Measurements from ENCODE around the gene RTKN2.

RTKN2 gene

DNA sequence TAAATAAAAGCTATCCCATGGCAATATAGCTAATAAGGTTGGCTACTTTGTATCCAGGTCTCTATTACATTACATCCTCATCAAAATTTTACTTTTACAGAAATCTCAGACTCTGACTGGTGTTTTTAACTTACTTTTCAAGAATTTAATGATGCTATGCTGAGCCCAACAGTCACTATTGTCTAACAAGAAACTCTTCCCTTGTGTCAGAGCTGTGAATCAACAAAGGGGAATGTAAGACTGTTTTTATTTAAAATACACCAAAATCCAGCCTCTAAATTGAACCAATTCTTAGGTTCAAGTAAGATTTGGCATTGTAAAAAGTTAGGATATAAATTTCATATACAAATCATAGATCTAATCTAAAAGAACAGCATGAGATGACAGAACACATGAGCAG is 7.0 kb downstream of the RTKN2 start:
- DNase-seq (ENCODE audit: low read depth in 2 of 2), result peak in 1 of 2 donors; percentile 61
- no peak overlapping the region for H3K4me3 ChIP-seq (replicated peaks in 1 of 2; ENCODE audit: low read depth in 2 of 2, low read length in 2 of 2)
- TF ChIP-seq, protein P1, sequence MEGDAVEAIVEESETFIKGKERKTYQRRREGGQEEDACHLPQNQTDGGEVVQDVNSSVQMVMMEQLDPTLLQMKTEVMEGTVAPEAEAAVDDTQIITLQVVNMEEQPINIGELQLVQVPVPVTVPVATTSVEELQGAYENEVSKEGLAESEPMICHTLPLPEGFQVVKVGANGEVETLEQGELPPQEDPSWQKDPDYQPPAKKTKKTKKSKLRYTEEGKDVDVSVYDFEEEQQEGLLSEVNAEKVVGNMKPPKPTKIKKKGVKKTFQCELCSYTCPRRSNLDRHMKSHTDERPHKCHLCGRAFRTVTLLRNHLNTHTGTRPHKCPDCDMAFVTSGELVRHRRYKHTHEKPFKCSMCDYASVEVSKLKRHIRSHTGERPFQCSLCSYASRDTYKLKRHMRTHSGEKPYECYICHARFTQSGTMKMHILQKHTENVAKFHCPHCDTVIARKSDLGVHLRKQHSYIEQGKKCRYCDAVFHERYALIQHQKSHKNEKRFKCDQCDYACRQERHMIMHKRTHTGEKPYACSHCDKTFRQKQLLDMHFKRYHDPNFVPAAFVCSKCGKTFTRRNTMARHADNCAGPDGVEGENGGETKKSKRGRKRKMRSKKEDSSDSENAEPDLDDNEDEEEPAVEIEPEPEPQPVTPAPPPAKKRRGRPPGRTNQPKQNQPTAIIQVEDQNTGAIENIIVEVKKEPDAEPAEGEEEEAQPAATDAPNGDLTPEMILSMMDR (IDR thresholded peaks at IDR 0.05; ENCODE audit: low read depth, low read length), result no peak

DNA sequence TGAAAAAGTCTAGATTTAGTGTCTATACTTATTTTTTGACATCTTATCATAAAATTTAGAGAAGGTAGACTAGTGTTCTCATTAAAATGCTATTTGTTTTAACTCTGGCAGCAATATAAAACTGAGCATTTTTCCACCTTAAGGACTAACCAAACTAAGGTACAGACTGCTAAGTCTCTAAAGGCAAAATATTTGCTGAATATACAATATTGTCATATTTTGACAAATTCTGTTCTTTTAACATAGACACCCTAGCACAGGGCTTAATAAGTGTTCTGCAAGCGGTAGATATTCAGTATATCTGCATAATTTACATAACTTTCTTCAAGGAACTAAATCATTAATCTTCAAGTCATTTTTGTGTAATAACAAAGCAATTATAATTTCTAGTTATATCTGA is 8.6 kb downstream of the RTKN2 start:
- no peak for DNase-seq (ENCODE audit: low read depth in 2 of 2)
- H3K4me3 ChIP-seq (replicated peaks in 1 of 2; ENCODE audit: low read depth in 2 of 2, low read length in 2 of 2), result no peak overlapping the region
- TF ChIP-seq, protein P1 (IDR thresholded peaks at IDR 0.05; ENCODE audit: low read depth, low read length), result no peak

DNA sequence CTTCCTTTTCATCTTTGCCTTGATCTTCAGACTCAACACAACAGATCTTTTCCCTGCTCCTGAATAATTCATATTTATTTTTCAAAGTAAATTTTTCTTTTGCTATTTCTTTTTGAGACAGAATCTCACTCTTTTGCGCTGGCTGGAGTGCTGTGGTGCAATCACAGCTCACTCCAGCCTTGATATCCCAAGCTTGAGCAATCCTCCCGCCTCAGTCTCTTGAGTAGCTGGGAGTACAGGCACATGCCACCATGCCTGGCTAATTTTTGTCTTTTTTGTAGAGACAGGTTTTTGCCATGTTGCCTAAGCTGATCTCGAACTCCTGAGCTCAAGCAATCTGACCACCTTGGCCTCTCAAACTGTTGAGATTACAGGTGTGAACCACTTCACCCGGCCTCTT is 9.2 kb downstream of the RTKN2 start:
- TF ChIP-seq, protein P1 (IDR thresholded peaks at IDR 0.05; ENCODE audit: low read depth, low read length), result no peak
- no peak for DNase-seq (ENCODE audit: low read depth in 2 of 2)
- no peak overlapping the region for H3K4me3 ChIP-seq (replicated peaks in 1 of 2; ENCODE audit: low read depth in 2 of 2, low read length in 2 of 2)

DNA sequence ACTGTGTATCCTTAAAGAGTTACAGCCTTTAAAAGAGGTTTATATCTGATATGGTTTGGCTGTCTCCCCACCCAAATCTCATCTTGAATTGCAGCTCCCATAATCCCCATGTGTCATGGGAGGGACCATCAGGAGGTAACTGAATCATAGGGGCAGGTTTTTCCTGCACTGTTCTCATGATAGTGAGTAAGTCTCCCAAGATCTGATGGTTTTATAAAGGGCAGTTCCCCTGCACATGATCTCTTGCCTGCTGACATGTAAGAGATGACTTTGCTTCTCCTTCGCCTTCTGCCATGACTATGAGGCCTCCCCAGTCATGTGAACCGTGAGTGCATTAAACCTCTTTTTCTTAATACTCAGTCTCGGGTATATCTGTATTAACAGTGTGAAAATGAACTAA is 9.7 kb downstream of the RTKN2 start:
- peak in 1 of 2 donors; percentile 33 for DNase-seq (ENCODE audit: low read depth in 2 of 2)
- no peak overlapping the region for H3K4me3 ChIP-seq (replicated peaks in 1 of 2; ENCODE audit: low read depth in 2 of 2, low read length in 2 of 2)
- TF ChIP-seq, protein P1 (IDR thresholded peaks at IDR 0.05; ENCODE audit: low read depth, low read length), result no peak

DNA sequence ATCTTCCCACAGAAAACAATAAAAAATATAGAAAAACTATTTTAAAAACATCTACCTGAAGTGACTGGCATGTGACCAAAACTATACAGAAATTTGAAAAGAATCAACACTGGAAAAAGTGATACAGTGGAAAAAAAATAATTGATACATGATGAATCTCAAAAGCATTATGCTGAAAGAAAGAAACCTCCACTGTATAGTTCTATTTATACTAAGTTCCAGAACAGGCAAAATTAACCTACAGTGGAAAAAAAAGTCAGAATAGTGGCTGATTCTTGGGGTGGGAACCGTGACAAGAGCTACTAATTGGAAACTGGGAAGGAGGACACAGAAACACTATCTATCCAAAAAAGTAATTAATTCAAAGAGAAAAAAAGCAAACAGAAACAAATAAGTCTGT is 14.9 kb downstream of the RTKN2 start:
- no peak overlapping the region for H3K4me3 ChIP-seq (replicated peaks in 1 of 2; ENCODE audit: low read depth in 2 of 2, low read length in 2 of 2)
- DNase-seq (ENCODE audit: low read depth in 2 of 2), result no peak
- TF ChIP-seq, protein P1 (IDR thresholded peaks at IDR 0.05; ENCODE audit: low read depth, low read length), result no peak

DNA sequence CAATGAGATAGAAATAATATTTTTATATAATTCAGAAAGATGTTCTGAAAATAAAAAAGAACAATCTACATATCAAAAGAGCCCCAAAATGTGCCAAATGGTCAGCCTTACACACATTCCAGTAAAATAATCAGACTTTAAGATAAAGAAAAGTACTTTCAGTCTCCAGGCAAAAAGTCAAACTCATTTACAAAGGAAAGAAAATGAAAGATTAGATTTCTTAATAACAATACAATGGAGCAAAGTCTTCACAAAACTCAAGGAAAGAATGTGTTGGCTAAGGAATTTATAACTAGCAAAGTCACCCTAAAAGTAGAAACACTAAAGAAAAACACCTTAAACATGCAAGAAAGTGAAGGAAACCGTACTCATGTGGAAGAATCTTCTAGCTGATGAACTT is 16.6 kb downstream of the RTKN2 start:
- DNase-seq (ENCODE audit: low read depth in 2 of 2), result no peak
- TF ChIP-seq, protein P1 (IDR thresholded peaks at IDR 0.05; ENCODE audit: low read depth, low read length), result no peak
- no peak overlapping the region for H3K4me3 ChIP-seq (replicated peaks in 1 of 2; ENCODE audit: low read depth in 2 of 2, low read length in 2 of 2)

DNA sequence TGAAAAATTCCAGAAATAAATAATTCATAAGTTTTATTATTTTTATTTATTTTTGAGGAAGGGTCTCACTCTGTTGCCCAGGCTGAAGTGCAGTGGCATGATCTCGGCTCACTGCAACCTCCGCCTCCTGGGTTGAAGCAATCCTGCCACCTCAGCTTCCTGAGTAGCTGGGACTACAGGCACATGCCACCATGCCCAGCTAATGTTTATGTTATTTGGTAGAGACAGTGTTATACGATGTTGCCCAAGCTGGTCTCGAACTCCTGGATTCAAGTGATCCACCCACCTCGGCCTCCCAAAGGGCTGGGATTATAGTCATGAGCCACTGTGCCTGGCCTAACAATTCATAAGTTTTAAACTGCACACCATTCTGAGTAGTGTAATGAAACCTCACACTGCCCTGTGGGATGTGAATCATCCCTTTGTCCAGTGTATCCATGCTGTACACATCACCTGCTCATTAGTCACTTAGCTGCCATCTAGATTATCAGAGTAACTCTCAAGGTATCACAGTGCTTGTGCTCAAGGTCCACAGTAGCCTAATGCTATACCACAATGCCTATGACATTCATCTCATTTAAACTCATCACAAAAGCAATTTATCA is 17.9 kb downstream of the RTKN2 start:
- DNase-seq (ENCODE audit: low read depth in 2 of 2), result peak in 1 of 2 donors; percentile 87
- no peak overlapping the region for H3K4me3 ChIP-seq (replicated peaks in 1 of 2; ENCODE audit: low read depth in 2 of 2, low read length in 2 of 2)
- TF ChIP-seq, protein P1 (IDR thresholded peaks at IDR 0.05; ENCODE audit: low read depth, low read length), result no peak
